VCaP (cell line): ENCODE data around the gene STXBP1.
A peak's percentile ranks its signal among the peaks of the same experiment; 100 is the strongest.

Experiments
- H3K27ac ChIP-seq: fragments of 450-650 bp; 2 replicates; pipeline ENCODE4 v1.5.1; 2017
- CTCF ChIP-seq: fragments of 450-650 bp; conservative IDR thresholded peaks from 2 replicates; pipeline ENCODE4 v1.5.1; 2017; ENCODE audit warnings: mild to moderate bottlenecking, moderate library complexity

Gene STXBP1

DNA sequence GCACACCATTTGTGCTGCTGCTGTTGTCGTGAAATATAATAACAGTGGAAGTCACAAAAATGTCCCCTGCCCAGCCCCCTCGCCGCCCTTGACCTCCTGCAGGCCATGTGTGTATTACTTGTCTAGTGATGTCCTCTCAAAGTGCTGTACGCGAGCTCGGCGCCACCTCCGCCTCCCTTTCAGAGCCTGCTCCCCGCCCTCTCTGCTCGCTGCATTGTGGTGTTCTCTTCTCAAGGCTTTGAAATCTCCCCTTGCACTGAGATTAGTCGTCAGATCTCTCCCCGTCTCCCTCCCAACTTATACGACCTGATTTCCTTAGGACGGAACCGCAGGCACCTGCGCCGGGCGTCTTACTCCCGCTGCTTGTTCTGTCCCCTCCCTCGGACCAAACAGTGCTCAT, 80.0 kb downstream of the STXBP1 start:
- TF ChIP-seq CTCF, result no peak

DNA sequence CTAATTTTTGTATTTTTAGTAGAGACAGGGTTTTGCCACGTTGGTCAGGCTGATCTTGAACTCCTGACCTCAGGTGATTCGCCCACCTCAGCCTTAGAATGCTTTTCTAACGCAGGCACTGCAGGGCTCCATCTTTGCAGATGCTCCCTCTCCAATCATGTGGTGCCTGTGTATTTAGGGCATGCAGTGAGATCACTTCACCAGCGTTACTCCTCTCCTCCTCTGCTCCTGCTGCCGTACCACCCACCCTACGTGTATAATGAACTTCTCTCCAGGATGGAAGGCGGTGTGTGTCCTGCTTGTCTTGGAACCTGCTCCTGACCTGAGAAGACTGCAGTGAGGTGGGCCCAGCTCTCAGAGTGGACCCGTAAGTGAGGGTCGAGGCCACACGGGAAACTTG, 81.1 kb downstream of the STXBP1 start:
- TF ChIP-seq CTCF, result no peak
- no peak overlapping the region for H3K27ac ChIP-seq

More for the DNA sequence above, 80.0 kb downstream of the STXBP1 start:
- no peak overlapping the region for H3K27ac ChIP-seq

DNA sequence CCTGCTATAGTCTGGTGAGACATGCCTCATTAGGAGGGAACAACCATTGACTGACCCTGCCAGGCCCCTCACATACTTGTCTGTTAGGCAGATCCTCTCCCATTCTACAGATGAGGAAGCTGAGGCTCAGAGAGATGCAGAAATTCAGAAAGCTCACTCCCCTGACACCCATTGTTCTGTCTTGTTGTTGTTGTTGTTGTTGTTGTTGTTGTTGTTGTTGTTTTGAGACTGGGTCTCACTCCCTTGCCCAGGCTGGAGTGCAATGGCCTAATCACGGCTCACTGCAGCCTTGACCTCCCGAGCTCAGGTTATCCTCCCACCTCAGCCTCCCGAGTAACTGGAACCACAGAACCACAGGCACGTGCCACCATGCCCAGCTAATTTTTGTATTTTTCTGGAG, 81.6 kb downstream of the STXBP1 start:
- TF ChIP-seq CTCF, result no peak

GRCh38 chr9:127694890-127695720, 83.0 kb downstream of the STXBP1 start:
- TF ChIP-seq CTCF, result no peak

More for the DNA sequence above, 81.6 kb downstream of the STXBP1 start:
- H3K27ac ChIP-seq, result no peak overlapping the region

GRCh38 chr9:127697575-127697974, 85.5 kb downstream of the STXBP1 start:
- no peak overlapping the region for H3K27ac ChIP-seq

More at GRCh38 chr9:127694890-127695720, 83.0 kb downstream of the STXBP1 start:
- H3K27ac ChIP-seq, result peak overlapping the region; percentile 28

DNA sequence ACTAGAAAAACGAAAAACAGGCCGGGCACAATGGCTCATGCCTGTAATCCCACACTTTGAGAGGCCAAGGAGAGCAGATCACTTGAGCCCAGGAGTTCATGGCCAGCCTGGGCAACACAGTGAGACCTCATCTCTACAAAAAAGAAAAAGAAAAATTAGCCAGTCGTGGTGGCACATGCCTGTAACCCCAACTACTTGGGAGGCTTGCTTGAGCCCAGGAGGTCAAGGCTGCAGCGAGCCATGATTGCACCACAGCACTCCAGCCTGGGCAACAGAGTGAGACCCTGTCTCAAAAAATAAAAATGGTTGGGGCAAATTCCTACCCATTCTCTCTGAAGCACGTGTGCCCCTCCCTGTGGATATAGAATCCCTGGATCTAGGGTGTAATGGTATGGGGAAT, 86.3 kb downstream of the STXBP1 start:
- H3K27ac ChIP-seq, result no peak overlapping the region
- TF ChIP-seq CTCF, result no peak

More at GRCh38 chr9:127697575-127697974, 85.5 kb downstream of the STXBP1 start:
- no peak for TF ChIP-seq CTCF

- no peak overlapping the region for H3K27ac ChIP-seq
- TF ChIP-seq CTCF, result no peak
These were observed 87.1 kb downstream of the STXBP1 start for GRCh38 chr9:127698985-127699670.
